ENCODE measurements around the gene TCERG1.

- TF ChIP-seq HMGXB4 (CRISPR knock-in tag; IDR thresholded peaks at IDR 0.05), result no peak
- TF ChIP-seq, protein P1, sequence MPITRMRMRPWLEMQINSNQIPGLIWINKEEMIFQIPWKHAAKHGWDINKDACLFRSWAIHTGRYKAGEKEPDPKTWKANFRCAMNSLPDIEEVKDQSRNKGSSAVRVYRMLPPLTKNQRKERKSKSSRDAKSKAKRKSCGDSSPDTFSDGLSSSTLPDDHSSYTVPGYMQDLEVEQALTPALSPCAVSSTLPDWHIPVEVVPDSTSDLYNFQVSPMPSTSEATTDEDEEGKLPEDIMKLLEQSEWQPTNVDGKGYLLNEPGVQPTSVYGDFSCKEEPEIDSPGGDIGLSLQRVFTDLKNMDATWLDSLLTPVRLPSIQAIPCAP (CRISPR knock-in tag; IDR thresholded peaks at IDR 0.05; ENCODE audit: borderline replicate concordance), result no peak
- no peak for TF ChIP-seq ATF7 (IDR thresholded peaks at IDR 0.05)
- TF ChIP-seq RBM15 (IDR thresholded peaks at IDR 0.05; ENCODE audit: insufficient read depth, low read length), result no peak
- TF ChIP-seq SRF (CRISPR knock-in tag; IDR thresholded peaks at IDR 0.05), result no peak
- TF ChIP-seq POLR2AphosphoS5 (IDR thresholded peaks at IDR 0.05; ENCODE audit: control insufficient read depth, insufficient read depth, low read depth, low read length), result no peak
- no peak for TF ChIP-seq EGR1 (conservative IDR thresholded peaks at IDR 0.05)
- TF ChIP-seq NFE2L1 (tag; IDR thresholded peaks at IDR 0.05; ENCODE audit: borderline replicate concordance, low read depth), result no peak
- TF ChIP-seq POLR2A (conservative IDR thresholded peaks at IDR 0.05), result no peak
Measured at GRCh38 chr5:146458894-146459293, 11.8 kb downstream of the TCERG1 start.
